ELF-1 (cell line): ENCODE results near the gene UTY.

ENCODE experiments used
- DNase-seq: peaks from one replicate; pipeline ENCODE4 v3.0.0-alpha.2; 2016; ENCODE audit warnings: low read depth, low spot score

The UTY gene

GRCh38 chrY:13415556-13415955 is 64.3 kb downstream of the UTY start:
- DNase-seq, result no peak

GRCh38 chrY:13398876-13399275 is 81.0 kb downstream of the UTY start:
- no peak for DNase-seq

GRCh38 chrY:13381110-13381683 is 98.6 kb downstream of the UTY start:
- DNase-seq, result no peak

- DNase-seq, result no peak
These were observed 108.7 kb downstream of the UTY start for GRCh38 chrY:13370868-13371800.

- DNase-seq, result no peak
These were observed 109.6 kb downstream of the UTY start for GRCh38 chrY:13370245-13370644.

- DNase-seq, result no peak
These were observed 111.4 kb downstream of the UTY start for GRCh38 chrY:13368513-13368845.

GRCh38 chrY:13363641-13364040 is 116.2 kb downstream of the UTY start:
- DNase-seq, result no peak

- no peak for DNase-seq
These were observed 117.2 kb downstream of the UTY start for GRCh38 chrY:13362662-13363061.

- no peak for DNase-seq
These were observed 117.9 kb downstream of the UTY start for GRCh38 chrY:13361656-13362636.

- DNase-seq, result no peak
These were observed 128.4 kb downstream of the UTY start for GRCh38 chrY:13351443-13351842.

- no peak for DNase-seq
These were observed 132.7 kb downstream of the UTY start for GRCh38 chrY:13347106-13347505.

GRCh38 chrY:13345549-13345948 is 134.3 kb downstream of the UTY start:
- no peak for DNase-seq

GRCh38 chrY:13343307-13343946 is 136.4 kb downstream of the UTY start:
- no peak for DNase-seq

- no peak for DNase-seq
These were observed 139.9 kb downstream of the UTY start for GRCh38 chrY:13339939-13340338.

- DNase-seq, result no peak
These were observed 140.5 kb downstream of the UTY start for GRCh38 chrY:13339381-13339780.

- no peak for DNase-seq
These were observed 141.1 kb downstream of the UTY start for GRCh38 chrY:13338711-13339110.

GRCh38 chrY:13337934-13338333 is 141.9 kb downstream of the UTY start:
- no peak for DNase-seq

GRCh38 chrY:13333791-13334190 is 146.0 kb downstream of the UTY start:
- DNase-seq, result no peak

- no peak for DNase-seq
These were observed 149.2 kb downstream of the UTY start for GRCh38 chrY:13330651-13331050.

GRCh38 chrY:13312966-13313365 is 166.9 kb downstream of the UTY start:
- DNase-seq, result no peak

GRCh38 chrY:13307959-13308358 is 171.9 kb downstream of the UTY start:
- DNase-seq, result no peak

GRCh38 chrY:13300795-13301194 is 179.0 kb downstream of the UTY start:
- no peak for DNase-seq
